GM13977 (cell line): Measurements from ENCODE around the gene TPM4.
"Not testable (repeated sequence)": the region's sequence is repeated elsewhere in the genome, so short reads cannot be mapped to it uniquely, and the experiment has no call there.

Experiments used
- DNase-seq: peaks from one replicate; pipeline ENCODE4 v3.0.0; 2012; ENCODE audit warnings: low spot score
- CTCF ChIP-seq: IDR thresholded peaks from 2 replicates; pipeline ENCODE4 v1.5.1; 2012; ENCODE audit warnings: mild to moderate bottlenecking, control low read depth; ENCODE audit not compliant: insufficient read depth; ENCODE audit errors: extremely low read depth, missing control alignments
- in situ Hi-C: fragments of 300-500 bp; cut with MboI; formaldehyde crosslinking; loops from one replicate; pipeline ENCODE4 v1.12.0; 2022; ENCODE audit warnings: low sequenced_read_pairs, low pct_unique_long_range_greater_than_20kb, mixed read lengths, inconsistent platforms; ENCODE audit not compliant: unreplicated experiment

Gene TPM4

GRCh38 chr19:16084067-16084685, 7.9 kb downstream of the TPM4 start:
- no peak for DNase-seq
- TF ChIP-seq CTCF, result no peak
- in situ Hi-C loops, result no loop called here

- TF ChIP-seq CTCF, result no peak
- DNase-seq, result no peak
- in situ Hi-C loops, result no loop called here
These were observed 8.8 kb downstream of the TPM4 start for GRCh38 chr19:16085115-16085514.

GRCh38 chr19:16087404-16087803, 11.1 kb downstream of the TPM4 start:
- in situ Hi-C loops, DNase-seq: not testable (repeated sequence)

- no peak for TF ChIP-seq CTCF
- no peak for DNase-seq
- in situ Hi-C loops, result no loop called here
These were observed 11.6 kb downstream of the TPM4 start for GRCh38 chr19:16087940-16088339.

GRCh38 chr19:16088351-16089009, 12.2 kb downstream of the TPM4 start:
- no peak for DNase-seq
- no peak for TF ChIP-seq CTCF
- in situ Hi-C loops, result no loop called here

- TF ChIP-seq CTCF, result no peak
- in situ Hi-C loops, result no loop called here
- no peak for DNase-seq
These were observed 12.9 kb downstream of the TPM4 start for GRCh38 chr19:16089010-16089846.
